MCF 10A (cell line): Measurements from ENCODE around the gene CASD1. TPM values are rescaled to one million over a fixed set of nuclear protein-coding genes. Genes with fewer than 3 reads are reported as not detected.

ENCODE experiments used
- Bru-seq: library from RNA; stranded (reverse); fragments of 400-500 nt; gene quantifications from one replicate; lab custom pipeline; 2021; lab: Mats Ljungman, UMichigan
- BruChase-seq, 2 experiments: library from RNA; stranded (reverse); fragments of 400-500 nt; gene quantifications; one replicate each; lab custom pipeline; 2021; lab: Mats Ljungman, UMichigan
- BruUV-seq: library from RNA; stranded (reverse); fragments of 400-500 nt; replicated peaks from 2 replicates; lab custom pipeline; 2021; lab: Mats Ljungman, UMichigan
- CTCF ChIA-PET: fragments of 300-600 bp; sonication (Branson Sonifier 250); formaldehyde crosslinking; extraction: SDS; loops from one replicate; lab custom pipeline; 2021; ENCODE audit warnings: antibody characterized with exemption, inconsistent platforms; lab: Yijun Ruan, JAX
- POLR2A ChIA-PET: fragments of 300-600, 350-650 bp; sonication (Branson Sonifier 250); formaldehyde crosslinking; extraction: SDS; loops from one replicate; lab custom pipeline; 2020; ENCODE audit warnings: antibody characterized with exemption, inconsistent platforms; lab: Yijun Ruan, JAX
- DNase-seq: peaks from one replicate; pipeline ENCODE4 v3.0.0-alpha.2; 2018; ENCODE audit not compliant: unreplicated experiment
- H3K27ac Mint-ChIP-seq: one replicate; pipeline ENCODE4 v1.8.0; 2022; ENCODE audit warnings: mild to moderate bottlenecking, low read depth, mixed read lengths; ENCODE audit not compliant: unreplicated experiment
- H3K27me3 Mint-ChIP-seq: one replicate; pipeline ENCODE4 v1.8.0; 2022; ENCODE audit warnings: mixed read lengths; ENCODE audit not compliant: insufficient read depth, unreplicated experiment
- H3K36me3 Mint-ChIP-seq: one replicate; pipeline ENCODE4 v1.8.0; 2022; ENCODE audit warnings: mild to moderate bottlenecking, moderate library complexity, mixed read lengths; ENCODE audit not compliant: insufficient read depth, unreplicated experiment
- H3K4me1 Mint-ChIP-seq: one replicate; pipeline ENCODE4 v1.8.0; 2022; ENCODE audit warnings: mixed read lengths; ENCODE audit not compliant: insufficient read depth, unreplicated experiment
- H3K4me3 Mint-ChIP-seq: one replicate; pipeline ENCODE4 v1.8.0; 2022; ENCODE audit warnings: mild to moderate bottlenecking, moderate library complexity, mixed read lengths; ENCODE audit not compliant: unreplicated experiment
- H3K9me3 Mint-ChIP-seq: one replicate; pipeline ENCODE4 v1.8.0; 2022; ENCODE audit warnings: mixed read lengths; ENCODE audit not compliant: unreplicated experiment
- intact Hi-C: fragments of 100-400 bp; cut with micrococcal nuclease; formaldehyde crosslinking; loops from 2 replicates; pipeline ENCODE4 v1.14.1; 2022
- long read RNA-seq: library from polyadenylated mRNA; stranded (forward); transcript quantifications from one replicate; pipeline ENCODE4 v2.0.0, GENCODE V29; 2022
- total RNA-seq: library from RNA; stranded (reverse); gene quantifications from 2 replicates; pipeline ENCODE4 v1.2.3, GENCODE V29; 2022
- TF ChIP-seq, protein P1 (sequence below): fragments of 200-600 bp; IDR thresholded peaks from one replicate; pipeline ENCODE4 v1.8.0; 2022; ENCODE audit warnings: antibody characterized with exemption, mild to moderate bottlenecking; ENCODE audit not compliant: unreplicated experiment

CASD1 gene
- 12.4 and 15.9 TPM in 2 replicates for total RNA-seq
- percentile 80 among the genes with signal in this experiment for Bru-seq, nascent RNA
- BruChase-seq, experiment 1, labeled RNA remaining after a 6-hour chase: percentile 74 among the genes with signal in this experiment
- BruChase-seq, experiment 2, labeled RNA remaining after a 2-hour chase: percentile 84 among the genes with signal in this experiment
- long read RNA-seq, transcript CASD1-201 (18 exons, 3,942 nt): major isoform, 12 of 20 reads
- long read RNA-seq, partial matches to known transcripts: 1 of 20 reads
- long read RNA-seq, other reads (novel, unspliced or antisense): 7 of 20 reads

GRCh38 chr7:94509264-94509886 is at the start of gene CASD1:
TSS of gene CASD1 (plus strand) at chr7:94509809. CDS start at chr7:94510085, 276 bp downstream.
- peak; percentile 46 for DNase-seq
- Mint-ChIP-seq H3K4me1 (peaks cover 30% of the 10 kb centered on the region), H3K9me3 (no peaks in the 10 kb centered on the region), H3K36me3 (peaks cover 6% of the 10 kb centered on the region), H3K27ac (peak within 1 kb of the TSS; percentile 43), H3K27me3 (no peaks in the 10 kb centered on the region), H3K4me3 (peak within 1 kb of the TSS; percentile 69)
- TF ChIP-seq, protein P1, sequence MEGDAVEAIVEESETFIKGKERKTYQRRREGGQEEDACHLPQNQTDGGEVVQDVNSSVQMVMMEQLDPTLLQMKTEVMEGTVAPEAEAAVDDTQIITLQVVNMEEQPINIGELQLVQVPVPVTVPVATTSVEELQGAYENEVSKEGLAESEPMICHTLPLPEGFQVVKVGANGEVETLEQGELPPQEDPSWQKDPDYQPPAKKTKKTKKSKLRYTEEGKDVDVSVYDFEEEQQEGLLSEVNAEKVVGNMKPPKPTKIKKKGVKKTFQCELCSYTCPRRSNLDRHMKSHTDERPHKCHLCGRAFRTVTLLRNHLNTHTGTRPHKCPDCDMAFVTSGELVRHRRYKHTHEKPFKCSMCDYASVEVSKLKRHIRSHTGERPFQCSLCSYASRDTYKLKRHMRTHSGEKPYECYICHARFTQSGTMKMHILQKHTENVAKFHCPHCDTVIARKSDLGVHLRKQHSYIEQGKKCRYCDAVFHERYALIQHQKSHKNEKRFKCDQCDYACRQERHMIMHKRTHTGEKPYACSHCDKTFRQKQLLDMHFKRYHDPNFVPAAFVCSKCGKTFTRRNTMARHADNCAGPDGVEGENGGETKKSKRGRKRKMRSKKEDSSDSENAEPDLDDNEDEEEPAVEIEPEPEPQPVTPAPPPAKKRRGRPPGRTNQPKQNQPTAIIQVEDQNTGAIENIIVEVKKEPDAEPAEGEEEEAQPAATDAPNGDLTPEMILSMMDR: no peak
- ChIA-PET POLR2A (interaction anchor here (0.7 to 2.5 kb wide), 3 partner anchors 135 to 861 kb away, joined by 3 to 21 read pairs (median 3); partner anchors contain the start of gene SGCE), CTCF (interaction anchor here (0.7 to 1.6 kb wide), 3 partner anchors 124 to 524 kb away, joined by 3 to 4 read pairs (median 3); no protein-coding TSS in a partner anchor)
- BruUV-seq: TSS peak; percentile 80
- intact Hi-C loops: loop anchor here (2.0 kb wide), 1 partner anchor 147 kb away; the partner anchor contains the start of gene SGCE

DNA sequence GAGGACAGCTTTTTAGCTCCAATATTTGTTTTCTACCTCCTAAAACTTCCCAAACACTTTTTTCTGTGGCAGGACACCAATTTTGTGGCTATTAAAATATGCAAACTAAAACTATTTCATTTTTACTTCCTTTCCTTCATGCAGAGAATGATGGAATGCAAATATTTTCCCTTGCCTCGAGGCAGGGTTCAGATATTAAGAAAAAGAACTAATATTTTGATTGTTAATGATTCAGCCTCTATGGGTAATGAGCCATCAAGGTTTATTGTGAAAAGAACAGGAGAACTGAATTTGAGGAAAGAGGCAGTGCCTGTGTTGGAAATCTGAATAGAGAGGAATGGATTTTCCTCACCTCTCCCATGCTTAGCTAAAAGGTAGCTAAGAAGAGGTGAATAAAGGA is 43.1 kb upstream of the CASD1 start:
- POLR2A ChIA-PET: no interaction called here
- no peak overlapping the region for H3K4me3 Mint-ChIP-seq
- H3K27me3 Mint-ChIP-seq: no peaks in the 10 kb centered on the region
- no peak overlapping the region for H3K27ac Mint-ChIP-seq
- CTCF ChIA-PET: interaction anchor here (0.9 to 1.0 kb wide), 2 partner anchors 10 to 22 kb away, joined by 3 read pairs; no protein-coding TSS in a partner anchor
- no peaks in the 10 kb centered on the region for H3K4me1 Mint-ChIP-seq
- no peak for DNase-seq
- no peaks in the 10 kb centered on the region for H3K36me3 Mint-ChIP-seq
- intact Hi-C loops: no loop called here
- TF ChIP-seq, protein P1: no peak
- peaks cover 8% of the 10 kb centered on the region for H3K9me3 Mint-ChIP-seq
- BruUV-seq: no TSS peak

GRCh38 chr7:94471604-94472003 is 38.0 kb upstream of the CASD1 start:
- POLR2A ChIA-PET: no interaction called here
- Mint-ChIP-seq H3K36me3 (no peaks in the 10 kb centered on the region), H3K27me3 (peaks cover 18% of the 10 kb centered on the region), H3K9me3 (peaks cover 8% of the 10 kb centered on the region), H3K27ac (no peak overlapping the region), H3K4me1 (no peaks in the 10 kb centered on the region), H3K4me3 (no peak overlapping the region)
- CTCF ChIA-PET: no interaction called here
- TF ChIP-seq, protein P1: no peak
- no TSS peak for BruUV-seq
- DNase-seq: no peak
- intact Hi-C loops: no loop called here

DNA sequence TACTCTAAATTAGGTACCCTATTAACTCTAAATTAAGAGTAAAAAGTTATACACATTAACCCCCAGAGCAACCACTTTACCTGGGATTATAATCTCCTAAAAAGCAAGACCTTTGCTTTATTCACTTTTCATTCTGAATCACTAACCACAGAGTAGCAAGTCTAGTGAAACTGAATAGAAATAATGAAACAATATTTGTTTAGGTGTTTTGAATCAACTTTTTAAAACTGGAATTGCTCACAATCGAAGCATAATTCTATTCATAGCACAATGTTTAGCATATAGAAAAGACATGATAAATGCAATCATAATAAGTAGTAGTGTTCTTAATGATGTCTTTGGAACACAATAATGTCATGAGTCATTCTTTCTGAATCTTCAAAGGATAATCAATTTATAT is 37.0 kb upstream of the CASD1 start:
- CTCF ChIA-PET: no interaction called here
- Mint-ChIP-seq H3K4me3 (no peak overlapping the region), H3K9me3 (peaks cover 8% of the 10 kb centered on the region), H3K27me3 (peaks cover 26% of the 10 kb centered on the region), H3K36me3 (no peaks in the 10 kb centered on the region), H3K4me1 (no peaks in the 10 kb centered on the region), H3K27ac (no peak overlapping the region)
- TF ChIP-seq, protein P1: no peak
- POLR2A ChIA-PET: no interaction called here
- DNase-seq: no peak
- intact Hi-C loops: no loop called here
- BruUV-seq: no TSS peak
